Keratinocyte (primary cell): Measurements from ENCODE around the gene TUBA1B. TPM values are rescaled to one million over a fixed set of nuclear protein-coding genes. Genes with fewer than 3 reads are reported as not detected.
A peak's percentile ranks its signal among the peaks of the same experiment; 100 is the strongest.

ENCODE experiments used
- DNase-seq: peaks from one replicate; pipeline ENCODE4 v3.0.0-alpha.2; 2011; ENCODE audit warnings: low read depth, missing footprints, low spot score
- FAIRE-seq: peaks from 2 replicates; lab custom pipeline; 2011; peaks lifted over from hg19 to GRCh38; lab: Jason Lieb, UNC
- H2AFZ ChIP-seq: 2 replicates; pipeline ENCODE4 v1.6.0; 2012; ENCODE audit warnings: low read length, control low read depth, inconsistent platforms; ENCODE audit not compliant: control insufficient read depth
- H3K27ac ChIP-seq: 2 replicates; pipeline ENCODE4 v1.5.1; 2011; ENCODE audit warnings: low read length; ENCODE audit not compliant: control insufficient read depth, insufficient read depth
- H3K27me3 ChIP-seq: 3 replicates; pipeline ENCODE4 v1.6.0; 2011; ENCODE audit warnings: low read length; ENCODE audit not compliant: control insufficient read depth, insufficient read depth; ENCODE audit errors: extremely low read depth
- H3K36me3 ChIP-seq, 2 experiments: 2 replicates in 1 of 2; 3 replicates in 1 of 2; pipeline ENCODE4 v1.5.1; 2011; ENCODE audit warnings: low read length in 2 of 2, mild to moderate bottlenecking in 1 of 2; ENCODE audit not compliant: control insufficient read depth in 2 of 2, insufficient read depth in 2 of 2; ENCODE audit errors: extremely low read depth in 1 of 2
- H3K4me1 ChIP-seq: 3 replicates; pipeline ENCODE4 v1.5.1; 2011; ENCODE audit warnings: low read length; ENCODE audit not compliant: control insufficient read depth, insufficient read depth; ENCODE audit errors: extremely low read depth
- H3K4me2 ChIP-seq: 3 replicates; pipeline ENCODE4 v1.6.0; 2011; ENCODE audit warnings: low read depth, low read length; ENCODE audit not compliant: control insufficient read depth, insufficient read depth; ENCODE audit errors: extremely low read depth
- H3K4me3 ChIP-seq, 3 experiments: fragments of 200-600 bp in 1 of 3; sonication (generic) in 1 of 3; 2 replicates in 2 of 3; 3 replicates in 1 of 3; pipeline ENCODE4 v1.5.1; 2011 to 2016; ENCODE audit warnings: low read length in 3 of 3, mild to moderate bottlenecking in 3 of 3, control low read depth in 2 of 3, inconsistent platforms in 1 of 3, low read depth in 1 of 3, mixed read lengths in 1 of 3, mixed run types in 1 of 3, moderate library complexity in 1 of 3; ENCODE audit not compliant: control insufficient read depth in 2 of 3, insufficient read depth in 2 of 3; ENCODE audit errors: extremely low read depth in 1 of 3
- H3K79me2 ChIP-seq: 2 replicates; pipeline ENCODE4 v1.6.0; 2012; ENCODE audit warnings: low read length; ENCODE audit not compliant: control insufficient read depth, insufficient read depth
- H3K9ac ChIP-seq: 3 replicates; pipeline ENCODE4 v1.6.0; 2011; ENCODE audit warnings: low read length; ENCODE audit not compliant: control insufficient read depth, insufficient read depth; ENCODE audit errors: extremely low read depth
- H3K9me1 ChIP-seq: 3 replicates; pipeline ENCODE4 v1.6.0; 2011; ENCODE audit warnings: low read length; ENCODE audit not compliant: control insufficient read depth, insufficient read depth; ENCODE audit errors: extremely low read depth
- H3K9me3 ChIP-seq: 2 replicates; pipeline ENCODE4 v1.5.1; 2012; ENCODE audit warnings: low read depth, low read length; ENCODE audit not compliant: control insufficient read depth
- H4K20me1 ChIP-seq: 3 replicates; pipeline ENCODE4 v1.6.0; 2011; ENCODE audit warnings: low read length; ENCODE audit not compliant: control insufficient read depth, insufficient read depth; ENCODE audit errors: extremely low read depth
- CTCF ChIP-seq, 3 experiments: IDR thresholded peaks in 1 of 3; conservative IDR thresholded peaks in 1 of 3; optimal IDR thresholded peaks in 1 of 3; 2 replicates in 2 of 3; 3 replicates in 1 of 3; pipeline versions ENCODE3 to v1.5.1; 2011; ENCODE audit warnings: low read length in 3 of 3, mild to moderate bottlenecking in 3 of 3, moderate library complexity in 2 of 3, control low read depth in 1 of 3, inconsistent platforms in 1 of 3; ENCODE audit not compliant: insufficient read depth in 2 of 3; ENCODE audit errors: extremely low read depth in 1 of 3
- EZH2 ChIP-seq: IDR thresholded peaks from one replicate; pipeline ENCODE4 v1.6.1; 2012; ENCODE audit warnings: inconsistent platforms, mild to moderate bottlenecking, low read length, moderate library complexity
- dilution Hi-C: fragments of 300-500 bp; cut with MboI; formaldehyde crosslinking; loops from one replicate; pipeline ENCODE4 v1.7.0; 2020; ENCODE audit warnings: low sequenced_read_pairs; ENCODE audit not compliant: extremely low pct_ligation_motif_present
- polyA plus RNA-seq, 5 experiments: library from polyadenylated mRNA; depleted of rRNA in 3 of 5; stranded (reverse) in 3 of 5; stranded (forward) in 1 of 5; unstranded in 1 of 5; fragments of >200 nt; gene quantifications; 1 replicate in 1 of 5; 2 replicates in 3 of 5; 3 replicates in 1 of 5; pipeline versions ENCODE4 v1.2.1 to v1.2.3, GENCODE V29; 2011 to 2012; ENCODE audit warnings: missing spikeins in 2 of 5, low read depth in 1 of 5, low replicate concordance in 1 of 5

The TUBA1B gene
- polyA plus RNA-seq, 1 donor (not counting 4 experiments of a cell fraction or from before 2014, with no cell fraction given), result 2,055 TPM

GRCh38 chr12:49105504-49106084, 25.6 kb downstream of the TUBA1B start:
- peak overlapping the region; percentile 49 for H3K27ac ChIP-seq
- FAIRE-seq (peak; percentile 34), DNase-seq (no peak)
- no peak for TF ChIP-seq CTCF (optimal IDR thresholded peaks at IDR 0.05 in 1 of 3, IDR thresholded peaks at IDR 0.05 in 1 of 3, conservative IDR thresholded peaks at IDR 0.05 in 1 of 3; ENCODE audit: extremely low read depth in 1 of 3, insufficient read depth in 2 of 3, low read length in 3 of 3)
- TF ChIP-seq EZH2, result no peak
- H3K4me3 ChIP-seq, result no peak overlapping the region
- no peaks in the 10 kb centered on the region for H3K9me3 ChIP-seq
- H3K36me3 ChIP-seq, result peaks cover 21 to 36% of the 10 kb centered on the region in 2 experiments
- peak overlapping the region; percentile 50 for H3K4me2 ChIP-seq
- H3K9ac ChIP-seq, result no peak overlapping the region
- peak overlapping the region; percentile 58 for H2AFZ ChIP-seq
- peaks cover 23% of the 10 kb centered on the region for H3K79me2 ChIP-seq
- H4K20me1 ChIP-seq, result no peaks in the 10 kb centered on the region
- dilution Hi-C loops, result no loop called here
- H3K27me3 ChIP-seq, result no peaks in the 10 kb centered on the region
- peaks cover 18% of the 10 kb centered on the region for H3K4me1 ChIP-seq
- H3K9me1 ChIP-seq, result no peaks in the 10 kb centered on the region

DNA sequence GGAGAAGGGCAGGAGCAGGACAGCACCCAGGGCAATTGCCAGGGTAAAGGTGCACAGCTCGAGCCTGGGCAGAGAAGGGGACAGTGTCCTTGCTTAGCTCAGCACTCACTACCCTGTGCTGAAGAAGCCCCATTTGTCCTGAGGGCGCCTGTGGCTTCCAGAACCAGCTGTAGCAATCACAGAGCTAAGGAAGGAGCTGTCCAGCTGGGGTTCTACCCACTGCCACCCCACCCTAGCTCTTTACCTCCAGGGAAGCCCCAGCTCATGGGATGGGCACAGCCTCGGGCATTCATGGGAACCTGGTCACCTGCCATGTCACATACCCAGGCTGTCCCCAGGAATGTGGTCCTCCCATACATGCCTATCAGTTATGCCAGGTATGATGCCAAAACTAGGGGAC, 26.4 kb downstream of the TUBA1B start:
- no peak overlapping the region for H3K27ac ChIP-seq
- dilution Hi-C loops, result no loop called here
- H4K20me1 ChIP-seq, result no peaks in the 10 kb centered on the region
- H3K27me3 ChIP-seq, result no peaks in the 10 kb centered on the region
- no peak overlapping the region for H2AFZ ChIP-seq
- H3K9ac ChIP-seq, result no peak overlapping the region
- no peak for DNase-seq
- no peak for FAIRE-seq
- H3K36me3 ChIP-seq, result peaks cover 24 to 39% of the 10 kb centered on the region in 2 experiments
- peaks cover 17% of the 10 kb centered on the region for H3K4me1 ChIP-seq
- no peak overlapping the region for H3K4me3 ChIP-seq
- H3K79me2 ChIP-seq, result peaks cover 18% of the 10 kb centered on the region
- no peak for TF ChIP-seq EZH2
- TF ChIP-seq CTCF (optimal IDR thresholded peaks at IDR 0.05 in 1 of 3, IDR thresholded peaks at IDR 0.05 in 1 of 3, conservative IDR thresholded peaks at IDR 0.05 in 1 of 3; ENCODE audit: extremely low read depth in 1 of 3, insufficient read depth in 2 of 3, low read length in 3 of 3), result no peak
- H3K9me1 ChIP-seq, result no peaks in the 10 kb centered on the region
- no peak overlapping the region for H3K4me2 ChIP-seq
- no peaks in the 10 kb centered on the region for H3K9me3 ChIP-seq
